Natural killer cell (primary cell): ENCODE measurements around the gene FHIT. TPM values are rescaled to one million over a fixed set of nuclear protein-coding genes. Genes with fewer than 3 reads are reported as not detected.

Source experiments
- ATAC-seq, 3 donors: fragments of 150-1000 bp in 2 of 3; fragments of 200-7000 bp in 1 of 3; cut with Tn5 transposase; 1 replicate in 1 of 3; 2 replicates in 2 of 3; pipeline ENCODE4 v1.10.0; 2021; ENCODE audit warnings: mild to moderate bottlenecking in 2 of 3, moderate library complexity in 2 of 3
- DNase-seq, 2 donors: peaks; one replicate each; pipeline versions ENCODE4 v3.0.0 to v3.0.0-alpha.2; 2013 to 2021; ENCODE audit warnings: mixed read lengths in 1 of 2
- H3K27ac ChIP-seq: one replicate; pipeline ENCODE4 v1.5.1; 2013; ENCODE audit warnings: mild to moderate bottlenecking, low read length
- H3K27me3 ChIP-seq: one replicate; pipeline ENCODE4 v1.6.1; 2013; ENCODE audit warnings: low read length; ENCODE audit not compliant: control insufficient read depth, insufficient read depth
- H3K36me3 ChIP-seq: one replicate; pipeline ENCODE4 v1.6.1; 2013; ENCODE audit warnings: low read length; ENCODE audit not compliant: control insufficient read depth, insufficient read depth
- H3K4me1 ChIP-seq: one replicate; pipeline ENCODE4 v1.6.1; 2013; ENCODE audit warnings: low read length; ENCODE audit not compliant: control insufficient read depth, insufficient read depth
- H3K4me3 ChIP-seq: one replicate; pipeline ENCODE4 v1.5.1; 2013; ENCODE audit warnings: low read length
- H3K9me3 ChIP-seq: one replicate; pipeline ENCODE4 v1.6.1; 2013; ENCODE audit warnings: low read length; ENCODE audit not compliant: control insufficient read depth, insufficient read depth
- H3K27ac Mint-ChIP-seq, 2 donors: one replicate each; pipeline ENCODE4 v1.8.0; 2022; ENCODE audit warnings: mild to moderate bottlenecking in 2 of 2, mixed read lengths in 2 of 2, moderate library complexity in 1 of 2
- H3K27me3 Mint-ChIP-seq, 2 donors: one replicate each; pipeline ENCODE4 v1.8.0; 2022; ENCODE audit warnings: low read depth in 2 of 2, mixed read lengths in 2 of 2
- H3K36me3 Mint-ChIP-seq: one replicate; pipeline ENCODE4 v1.8.0; 2022; ENCODE audit warnings: mixed read lengths
- H3K4me1 Mint-ChIP-seq, 2 donors: one replicate each; pipeline ENCODE4 v1.8.0; 2022; ENCODE audit warnings: mixed read lengths in 2 of 2
- H3K4me3 Mint-ChIP-seq: one replicate; pipeline ENCODE4 v1.8.0; 2022; ENCODE audit warnings: mild to moderate bottlenecking, moderate library complexity, mixed read lengths
- H3K9me3 Mint-ChIP-seq, 2 donors: one replicate each; pipeline ENCODE4 v1.8.0; 2022; ENCODE audit warnings: mixed read lengths in 2 of 2
- CTCF ChIP-seq: fragments of 200-600 bp; IDR thresholded peaks from one replicate; pipeline ENCODE4 v1.8.0; 2022; ENCODE audit warnings: antibody characterized with exemption
- WGBS: methylation state at CpG from one replicate; pipeline ENCODE4 v1.1.7; 2013; ENCODE audit warnings: missing lambda C conversion rate; ENCODE audit not compliant: insufficient coverage; 5-methylcytosine and 5-hydroxymethylcytosine counted together
- intact Hi-C: fragments of 100-400 bp; cut with micrococcal nuclease; formaldehyde crosslinking; loops from one replicate; pipeline ENCODE4 v1.14.2; 2022
- total RNA-seq, 4 donors: library from RNA; stranded (reverse); fragments of 120-200 nt in 1 of 4; gene quantifications; one replicate each; pipeline versions ENCODE4 v1.2.3 to v1.2.4, GENCODE V29; 2013 to 2022

FHIT gene
- total RNA-seq, 3 donors from 2014 or later (not counting 1 experiment from before 2014, with no cell fraction given), result 2.7 to 6.1 (median 3.3) TPM

DNA sequence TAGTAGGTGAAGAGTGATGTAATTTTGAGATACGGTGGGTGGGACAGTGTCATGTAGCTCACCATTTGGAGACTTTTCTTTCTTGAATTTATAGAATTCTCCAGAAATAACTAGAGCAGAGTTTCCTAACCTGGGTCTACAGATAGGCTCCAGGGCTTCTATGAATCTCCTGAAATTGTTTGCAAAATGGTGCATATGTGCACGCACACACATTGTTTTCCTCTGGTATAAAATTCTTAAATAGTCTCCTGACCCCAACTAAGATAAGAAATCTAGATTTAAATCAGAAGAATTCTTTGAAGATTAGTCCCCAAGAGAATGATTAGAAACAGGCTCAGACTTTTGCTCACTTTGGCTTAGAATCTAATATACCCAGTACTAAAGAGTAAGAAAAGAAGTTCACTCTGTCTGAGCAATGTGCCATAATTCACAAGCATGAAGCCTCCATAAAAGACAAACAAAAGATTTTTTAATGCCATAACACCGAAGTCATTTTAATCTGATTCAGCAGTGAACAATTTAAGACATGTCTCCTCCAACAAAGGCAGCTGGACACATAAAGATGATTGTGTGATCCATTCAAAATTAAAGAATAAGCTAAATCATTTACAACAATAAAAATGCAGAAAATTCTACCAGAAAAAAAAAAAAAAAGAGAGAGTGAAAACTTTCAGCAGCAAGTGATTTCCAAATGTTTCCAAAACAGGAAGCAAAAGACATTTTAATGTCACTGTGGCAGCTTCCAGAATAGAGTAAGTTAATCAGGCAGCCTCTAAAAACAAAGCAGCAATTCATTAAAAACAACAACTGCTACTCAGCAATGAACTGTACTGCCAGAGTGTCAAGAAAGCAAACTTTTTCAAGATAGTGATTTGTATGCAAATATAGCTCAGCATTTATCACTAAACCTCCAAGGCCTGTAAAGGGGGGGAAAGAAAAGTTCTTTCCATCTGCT is 1225.9 kb downstream of the FHIT start:
- no peak for TF ChIP-seq CTCF
- Histone ChIP-seq H3K27ac (no peak overlapping the region), H3K4me3 (no peak overlapping the region), H3K27me3 (no peaks in the 10 kb centered on the region), H3K4me1 (no peaks in the 10 kb centered on the region), H3K36me3 (no peaks in the 10 kb centered on the region), H3K9me3 (no peaks in the 10 kb centered on the region)
- WGBS, result 100% methylated on average over 1 of the region's 3 CpGs
- H3K4me1 Mint-ChIP-seq, result peaks cover 5 to 25% of the 10 kb centered on the region in 2 donors
- no peaks in the 10 kb centered on the region for H3K27me3 Mint-ChIP-seq
- H3K36me3 Mint-ChIP-seq, result no peaks in the 10 kb centered on the region
- DNase-seq (no peak), ATAC-seq (no peak)
- intact Hi-C loops, result no loop called here
- H3K4me3 Mint-ChIP-seq, result no peak overlapping the region
- no peak overlapping the region for H3K27ac Mint-ChIP-seq
- no peaks in the 10 kb centered on the region for H3K9me3 Mint-ChIP-seq

GRCh38 chr3:60024400-60024799 is 1226.9 kb downstream of the FHIT start:
- Histone ChIP-seq H3K27ac (no peak overlapping the region), H3K27me3 (no peaks in the 10 kb centered on the region), H3K9me3 (no peaks in the 10 kb centered on the region), H3K36me3 (no peaks in the 10 kb centered on the region), H3K4me1 (no peaks in the 10 kb centered on the region), H3K4me3 (no peak overlapping the region)
- no peaks in the 10 kb centered on the region for H3K27me3 Mint-ChIP-seq
- 95% methylated on average over 1 of the region's 2 CpGs for WGBS
- no peaks in the 10 kb centered on the region for H3K36me3 Mint-ChIP-seq
- intact Hi-C loops, result no loop called here
- DNase-seq (no peak), ATAC-seq (no peak)
- H3K4me1 Mint-ChIP-seq, result peaks cover 10 to 31% of the 10 kb centered on the region in 2 donors
- H3K4me3 Mint-ChIP-seq, result no peak overlapping the region
- H3K9me3 Mint-ChIP-seq, result no peaks in the 10 kb centered on the region
- TF ChIP-seq CTCF, result no peak
- H3K27ac Mint-ChIP-seq, result no peak overlapping the region

DNA sequence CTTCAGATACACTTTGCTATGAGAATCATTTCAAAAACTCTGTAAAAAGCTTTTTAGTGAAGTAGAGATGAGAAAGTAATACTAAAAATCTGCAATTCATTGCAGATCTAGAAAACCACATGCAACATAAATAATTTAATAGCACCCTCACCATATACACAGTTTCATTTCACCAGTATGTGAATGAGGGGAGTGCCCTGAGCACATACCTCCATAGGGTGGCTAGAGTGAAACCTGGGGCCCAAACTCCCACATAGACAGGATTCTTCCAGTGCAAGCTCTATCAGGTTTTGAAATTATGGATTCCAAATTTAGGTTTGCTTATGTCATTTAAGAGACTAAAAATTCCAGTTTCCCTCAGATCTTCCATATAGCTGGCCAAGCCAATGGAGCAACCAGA is 1228.1 kb downstream of the FHIT start:
- no peaks in the 10 kb centered on the region for H3K27me3 ChIP-seq
- H3K9me3 ChIP-seq, result peaks cover 3% of the 10 kb centered on the region
- ATAC-seq (no peak), DNase-seq (no peak)
- Mint-ChIP-seq H3K9me3 (no peaks in the 10 kb centered on the region), H3K4me3 (no peak overlapping the region), H3K4me1 (peaks cover 16 to 36% of the 10 kb centered on the region in 2 donors), H3K27me3 (no peaks in the 10 kb centered on the region), H3K36me3 (no peaks in the 10 kb centered on the region), H3K27ac (no peak overlapping the region)
- intact Hi-C loops, result no loop called here
- H3K27ac ChIP-seq, result no peak overlapping the region
- H3K36me3 ChIP-seq, result no peaks in the 10 kb centered on the region
- peaks cover 9% of the 10 kb centered on the region for H3K4me1 ChIP-seq
- no peak for TF ChIP-seq CTCF
- H3K4me3 ChIP-seq, result no peak overlapping the region
